Activated gamma-delta T cell treated with Interleukin-2 at 50 U/mL for 16 hours (primary cell): ENCODE results near the gene INIP.
A peak's percentile ranks its signal among the peaks of the same experiment; 100 is the strongest.
"Not testable (repeated sequence)": the region's sequence is repeated elsewhere in the genome, so short reads cannot be mapped to it uniquely, and the experiment has no call there.

ENCODE experiments used
- DNase-seq: peaks from one replicate; pipeline ENCODE4 v3.0.0-alpha.2; 2020

INIP gene

DNA sequence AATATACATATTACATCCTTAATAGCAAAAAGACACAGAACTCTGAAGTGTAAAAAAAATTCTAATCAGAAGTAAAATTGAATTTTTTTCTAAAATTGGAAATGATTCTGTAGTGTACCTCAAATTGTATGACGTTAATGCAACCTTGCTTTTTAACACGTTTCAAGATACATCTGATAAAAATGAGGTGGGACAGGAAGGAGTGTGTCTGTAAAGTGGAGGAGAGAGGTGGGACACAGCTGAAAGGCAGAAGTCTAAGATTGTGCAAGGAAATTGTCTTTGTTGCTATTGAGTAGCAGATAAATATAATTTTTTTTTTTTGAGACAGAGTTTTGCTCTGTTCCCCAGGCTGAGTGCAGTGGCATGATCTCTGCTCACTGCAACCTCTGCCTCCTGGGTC is 17.0 kb upstream of the INIP start:
- DNase-seq, result no peak

DNA sequence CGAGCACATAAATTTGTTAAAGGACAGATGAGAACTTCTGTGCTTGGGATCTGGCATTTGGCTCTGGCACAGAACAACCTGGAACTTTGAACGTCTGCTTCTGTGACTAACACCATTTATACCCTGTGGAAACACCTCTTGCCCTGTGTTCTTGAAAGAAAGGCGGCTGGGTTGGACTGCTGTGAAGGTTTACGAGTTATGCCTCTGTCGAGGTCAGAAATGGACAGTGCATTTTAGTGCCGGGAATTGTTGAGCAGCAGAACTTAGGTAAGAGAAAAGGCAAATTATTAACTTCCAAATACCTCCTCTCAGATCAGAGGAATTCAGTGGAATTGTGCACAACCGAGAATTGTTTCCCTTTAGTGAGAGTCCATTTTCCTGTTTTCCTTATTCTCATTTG is 14.1 kb upstream of the INIP start:
- DNase-seq, result no peak

DNA sequence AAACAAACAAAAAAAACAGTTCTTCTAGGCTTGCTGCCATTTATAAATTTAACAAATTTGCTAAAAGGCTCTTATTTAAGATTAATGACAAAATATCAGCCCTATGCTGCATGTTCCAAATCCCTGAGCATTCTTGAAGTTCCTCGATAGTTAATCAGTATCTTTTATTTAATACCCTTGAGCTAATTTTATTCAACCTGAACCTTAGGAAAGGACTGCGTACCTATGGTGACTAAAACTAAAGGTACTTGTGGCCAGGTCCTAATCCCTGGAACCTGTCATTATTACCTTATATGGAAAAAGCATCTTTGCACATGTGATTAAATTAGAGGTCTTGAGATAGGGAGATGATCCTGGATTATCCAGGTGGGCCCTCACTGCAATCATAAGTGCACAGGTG is 10.5 kb upstream of the INIP start:
- no peak for DNase-seq

DNA sequence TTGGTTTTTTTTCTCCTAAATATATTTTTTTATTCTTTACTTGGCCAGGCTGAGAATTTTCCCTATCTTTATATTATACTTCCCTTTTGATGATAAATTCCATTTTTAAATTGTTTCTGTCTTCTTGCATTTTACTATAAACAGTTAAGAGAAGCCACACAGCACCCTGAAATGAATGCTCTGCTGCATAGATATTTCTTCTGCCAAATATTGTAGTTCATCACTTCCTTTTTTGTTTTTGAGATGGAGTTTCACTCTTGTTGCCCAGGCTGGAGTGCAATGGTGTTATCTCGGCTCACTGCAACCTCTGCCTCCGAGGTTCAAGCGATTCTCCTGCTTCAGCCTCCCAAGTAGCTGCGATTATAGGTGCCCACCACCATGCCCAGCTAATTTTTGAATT is 8.5 kb upstream of the INIP start:
- DNase-seq, result no peak

DNA sequence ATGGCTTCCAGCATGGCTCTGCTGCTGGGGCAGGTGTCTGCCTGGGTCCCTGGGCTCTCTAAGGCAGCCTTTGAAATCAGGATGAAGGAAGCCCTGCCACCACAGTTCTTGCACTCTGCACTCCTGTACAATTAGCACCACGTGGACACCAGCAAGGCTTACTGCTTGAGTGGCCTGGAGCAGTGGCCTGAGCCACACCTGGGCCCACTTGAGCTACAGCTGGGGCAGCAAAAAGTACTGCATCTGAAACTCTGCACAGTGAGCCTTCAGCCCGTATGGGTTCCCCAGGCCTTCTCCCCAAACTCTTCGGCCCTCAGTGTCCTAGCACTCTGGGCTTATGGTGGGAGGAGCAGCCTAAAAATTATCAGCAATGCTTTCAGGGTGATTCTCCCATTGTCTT is 8.0 kb upstream of the INIP start:
- DNase-seq, result no peak

DNA sequence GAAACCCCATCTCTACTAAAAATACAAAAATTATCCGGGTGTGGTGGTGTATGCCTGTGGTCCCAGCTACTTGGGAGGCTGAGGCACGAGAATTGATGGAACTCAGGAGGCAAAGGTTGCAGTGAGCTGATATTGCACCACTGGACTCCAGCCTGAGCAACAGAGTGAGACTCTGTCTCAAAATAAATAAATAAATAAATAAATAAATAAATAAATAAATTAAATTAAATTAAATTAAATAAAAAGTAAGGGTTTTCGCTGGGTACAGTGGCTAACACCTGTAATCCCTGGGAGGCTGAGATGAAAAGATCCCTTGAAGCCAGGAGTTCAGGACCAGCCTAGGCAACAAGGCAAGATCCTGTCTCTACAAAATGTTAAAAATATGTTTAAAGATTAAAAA is 4.8 kb upstream of the INIP start:
- DNase-seq, result not testable (repeated sequence)

DNA sequence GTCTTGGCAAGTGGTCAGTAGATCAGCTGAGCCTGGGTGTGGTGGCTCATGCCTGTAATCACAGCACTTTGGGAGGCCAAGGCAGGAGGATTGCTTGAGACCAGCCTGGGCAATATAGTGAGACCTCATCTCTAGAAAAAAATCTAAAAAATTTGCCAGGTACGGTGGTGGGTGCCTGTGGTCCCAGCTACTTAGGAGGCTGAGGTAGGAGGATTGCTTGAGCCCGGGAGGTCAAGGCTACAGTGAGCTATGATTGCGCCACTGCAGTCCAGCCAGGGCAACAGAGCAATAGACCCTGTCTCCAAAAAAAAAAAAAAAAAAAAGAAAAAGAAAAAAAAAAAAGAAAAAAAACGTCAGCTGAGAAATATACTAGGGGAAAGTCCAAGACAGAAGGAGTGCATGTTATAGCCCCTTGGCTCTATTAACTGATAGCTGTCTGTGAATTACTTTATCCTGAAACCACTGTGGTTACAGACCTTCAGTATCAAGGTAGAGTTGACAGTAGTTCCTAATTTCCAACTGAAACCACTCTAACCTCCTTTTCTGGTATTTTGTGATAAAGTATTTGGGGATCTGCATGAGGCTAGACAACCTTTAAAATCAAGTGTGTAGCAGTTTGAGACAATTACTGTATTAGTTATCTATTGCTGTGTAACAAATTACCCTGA is 2.3 kb upstream of the INIP start:
- no peak for DNase-seq

DNA sequence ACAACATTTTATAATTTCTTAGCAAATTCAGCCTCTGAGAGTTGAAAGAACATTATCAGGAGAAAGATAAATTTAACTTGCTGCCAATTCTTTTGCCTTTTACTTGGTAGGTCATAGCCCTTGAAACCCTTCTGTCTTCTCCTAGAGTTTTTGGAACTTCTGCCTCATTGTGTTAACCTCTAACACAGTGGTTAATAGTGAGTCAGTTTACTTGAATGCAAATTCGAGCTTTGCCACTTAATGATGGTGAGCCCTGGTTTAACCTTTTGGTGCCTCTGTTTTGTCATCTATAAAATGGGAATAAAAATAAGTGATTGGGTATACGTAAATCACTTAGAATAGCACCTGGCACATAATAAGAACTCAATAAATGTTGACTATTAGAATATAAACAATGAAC is 1.8 kb upstream of the INIP start:
- no peak for DNase-seq

DNA sequence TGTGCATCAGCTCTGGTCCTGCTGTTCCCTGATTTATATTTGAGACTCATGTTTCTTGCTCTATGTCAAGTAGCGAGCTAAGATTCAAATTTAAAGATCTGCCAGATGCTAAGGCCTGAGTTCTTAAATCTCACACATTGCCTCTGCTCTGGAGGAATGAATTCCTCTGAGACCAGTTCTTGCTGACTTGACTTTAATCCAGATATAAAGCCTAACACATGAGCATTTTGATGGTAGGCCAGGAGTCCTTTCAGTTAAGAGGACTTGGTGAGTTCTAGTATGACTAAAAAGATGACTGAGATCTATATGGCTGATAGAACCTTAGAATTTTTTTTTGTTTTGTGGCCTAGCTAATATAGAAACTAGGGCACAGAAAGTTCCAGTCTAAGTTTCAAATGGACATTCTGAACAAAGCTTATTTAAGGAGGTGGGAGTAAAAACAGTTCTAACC is 1.3 kb upstream of the INIP start:
- no peak for DNase-seq

DNA sequence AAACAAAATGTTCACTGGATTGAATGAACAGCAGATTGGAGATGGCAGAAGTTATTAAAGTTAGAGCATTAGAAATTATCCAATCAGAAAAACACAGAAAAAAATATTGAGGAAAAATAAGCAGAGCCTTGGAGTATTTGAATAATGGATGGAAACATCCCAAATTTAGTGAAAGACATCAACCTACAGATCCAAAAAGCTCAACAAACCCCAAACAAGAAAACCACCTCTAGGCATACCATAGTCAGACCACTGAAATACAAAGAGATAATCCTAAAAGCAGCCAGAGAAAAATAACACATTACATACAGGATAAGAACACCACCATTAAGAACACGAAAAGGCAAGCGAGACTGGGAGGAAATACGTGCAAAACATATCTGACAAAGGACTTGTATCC is 5.2 kb downstream of the INIP start:
- no peak for DNase-seq

DNA sequence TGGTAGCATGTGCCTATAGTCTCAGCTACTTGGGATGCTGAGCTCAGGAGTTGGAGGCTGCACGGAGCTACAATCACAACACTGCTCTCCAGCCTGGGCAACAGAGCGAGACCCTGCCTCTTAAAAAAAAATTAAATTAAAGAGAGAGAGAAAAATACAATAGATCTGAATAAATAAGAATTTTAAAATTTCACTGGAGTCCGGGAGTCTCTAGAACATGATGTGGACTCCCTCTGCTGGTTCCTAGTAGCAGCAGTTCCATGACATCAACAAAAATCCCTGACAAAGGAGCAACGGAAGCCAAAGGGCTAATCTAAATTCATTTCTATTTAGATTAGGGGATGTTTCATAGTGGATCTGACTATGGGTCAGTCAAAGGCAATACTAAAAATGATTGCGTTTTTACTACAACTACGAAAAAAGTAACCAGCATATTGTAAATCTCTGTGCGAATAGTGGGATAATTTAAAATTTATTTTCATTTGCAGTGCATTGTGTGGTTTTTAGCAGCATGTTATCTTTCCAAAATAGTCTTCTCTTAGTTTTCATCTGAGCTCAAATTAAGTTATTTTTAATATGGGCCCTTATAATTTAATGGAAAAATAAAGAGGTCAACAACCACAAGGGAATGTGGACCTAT is 6.7 kb downstream of the INIP start:
- no peak for DNase-seq

DNA sequence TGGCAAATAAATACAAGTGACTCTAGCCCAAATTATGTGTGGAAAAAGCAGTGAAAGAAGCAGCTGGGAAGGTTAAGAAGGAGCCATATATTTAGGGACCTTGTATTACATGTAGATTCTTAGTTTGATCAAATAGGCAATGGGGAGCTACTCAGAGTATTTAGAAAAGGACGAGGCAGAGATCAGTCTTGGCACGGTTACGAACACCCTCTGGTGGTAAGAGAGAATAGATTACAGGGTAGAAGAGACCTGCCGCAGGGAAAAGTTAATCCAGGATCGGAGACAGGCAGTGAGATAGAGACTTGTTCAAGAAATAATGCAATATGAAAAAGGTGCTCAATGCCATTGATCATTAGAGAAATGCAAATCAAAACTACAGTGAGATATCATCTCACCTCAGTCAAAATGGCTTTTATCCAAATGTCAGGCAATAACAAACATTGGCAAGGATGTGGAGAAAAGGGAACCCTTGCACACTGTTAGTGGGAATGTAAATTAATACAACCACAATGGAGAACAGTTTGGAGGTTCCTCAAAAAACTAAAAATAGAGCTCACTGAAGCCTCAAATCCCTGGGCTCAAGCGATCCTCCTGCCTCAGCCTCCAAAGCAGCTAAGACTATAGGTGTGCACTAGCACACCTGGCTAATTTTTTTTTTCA is 12.0 kb downstream of the INIP start:
- no peak for DNase-seq

DNA sequence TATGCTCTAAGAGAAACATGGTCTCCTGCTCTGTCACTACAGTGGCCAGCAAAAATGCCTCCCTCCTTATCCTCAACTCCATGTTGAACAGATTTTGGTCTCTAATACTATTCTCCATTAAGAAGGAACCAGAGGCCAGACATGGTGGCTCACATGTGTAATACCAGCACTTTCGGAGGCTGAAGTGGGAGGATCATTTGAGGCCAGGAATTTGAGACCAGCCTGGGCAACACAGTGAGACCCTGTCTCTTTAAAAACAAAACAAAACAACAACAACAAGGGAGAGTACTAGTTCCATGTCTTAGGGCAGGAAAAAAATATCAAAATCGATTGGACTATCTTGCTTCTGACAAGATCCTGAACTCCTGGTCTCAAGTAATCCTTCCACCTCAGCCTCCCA is 14.6 kb downstream of the INIP start:
- no peak for DNase-seq

DNA sequence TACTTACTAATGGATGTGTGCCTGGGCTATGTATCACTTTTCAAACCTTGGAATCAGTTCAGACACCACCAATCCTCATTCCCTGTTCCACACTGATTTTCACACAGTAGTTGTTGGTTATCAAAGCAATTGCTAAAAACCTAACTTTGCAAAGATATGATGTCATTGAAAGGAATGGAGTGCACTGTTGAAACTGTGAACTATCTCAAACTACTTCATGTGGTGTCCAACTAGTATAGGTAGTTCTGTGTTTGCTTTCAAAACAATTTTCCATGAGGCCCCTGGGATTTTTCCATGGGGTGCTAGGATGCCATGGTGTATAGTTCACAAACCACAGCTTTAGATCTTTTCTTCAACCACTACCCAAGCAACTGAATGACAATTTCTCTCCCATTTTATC is 17.8 kb downstream of the INIP start:
- no peak for DNase-seq

DNA sequence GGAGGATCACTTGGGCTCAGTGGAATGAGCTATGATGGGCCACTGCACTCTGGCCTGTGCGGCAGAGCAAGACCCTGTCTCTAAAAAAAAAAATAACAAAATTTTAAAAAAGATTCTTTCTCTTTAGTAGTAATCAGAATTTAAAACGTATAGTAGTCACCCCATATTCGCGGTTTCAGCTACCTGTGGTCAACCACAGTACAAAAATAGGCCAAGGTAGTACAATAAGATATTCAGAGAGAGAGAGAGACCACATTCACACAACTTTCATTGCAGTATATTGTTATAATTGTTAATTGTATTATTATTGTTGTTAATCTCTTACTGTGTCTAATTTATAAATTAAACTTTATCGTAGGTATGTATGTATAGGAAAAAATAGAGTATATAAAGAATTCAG is 18.7 kb downstream of the INIP start:
- DNase-seq, result peak; percentile 9

DNA sequence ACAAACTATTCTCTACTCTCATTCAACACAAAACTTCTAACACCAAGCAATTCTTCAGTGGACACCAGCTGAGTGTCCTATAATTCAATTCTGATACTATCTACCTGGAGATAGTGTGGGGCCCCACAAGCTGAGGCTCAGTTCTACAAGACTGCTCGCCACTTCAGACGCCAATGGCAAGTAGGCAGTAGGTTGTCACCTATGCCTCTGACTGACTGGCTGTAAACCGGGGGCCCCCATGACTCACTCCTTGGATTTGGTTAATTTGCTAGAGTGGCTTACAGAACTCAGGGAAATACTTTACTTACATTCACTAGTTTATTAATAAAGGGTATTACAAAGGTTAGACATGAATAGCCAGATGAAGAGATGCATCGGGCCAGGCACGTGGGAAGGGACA is 21.5 kb downstream of the INIP start:
- no peak for DNase-seq

DNA sequence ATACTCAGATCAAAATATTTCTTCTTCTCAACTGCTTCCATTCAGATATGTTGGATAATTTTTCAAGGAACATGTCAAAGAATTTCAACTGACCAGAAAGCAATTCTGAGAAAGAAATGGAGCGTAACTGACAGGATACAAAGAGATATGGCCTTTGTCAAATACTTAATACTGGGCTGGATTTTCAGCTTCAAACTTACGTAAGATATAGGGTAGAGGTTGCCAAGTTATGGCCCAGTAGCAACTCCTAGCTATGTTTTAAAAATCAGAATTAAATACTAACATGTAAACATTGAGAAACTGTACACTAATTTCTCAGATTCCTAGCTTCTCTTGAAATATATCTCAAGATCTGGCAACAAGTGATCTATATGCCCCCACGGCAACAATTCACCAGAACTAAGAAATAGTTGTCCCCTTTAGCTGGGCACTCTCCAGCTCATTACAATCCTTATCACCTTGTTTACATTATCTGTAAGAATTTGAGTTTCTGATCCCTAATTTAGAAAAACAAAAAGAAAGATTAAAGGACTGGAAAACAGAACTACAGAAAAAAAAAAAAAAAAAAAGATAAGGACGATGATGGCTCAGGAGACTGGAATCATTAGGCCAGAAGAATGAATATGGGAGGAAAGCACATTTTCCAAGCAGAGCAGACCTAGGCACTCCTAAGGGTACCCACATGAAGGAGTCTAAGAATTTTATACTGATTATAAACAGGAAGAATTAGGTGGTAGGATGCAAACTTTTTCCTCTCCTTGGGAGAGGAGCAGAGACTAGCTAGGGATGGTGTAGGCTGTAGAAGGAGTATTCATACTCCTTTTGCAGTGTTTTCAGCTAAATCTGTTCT is 23.0 kb downstream of the INIP start:
- no peak for DNase-seq

DNA sequence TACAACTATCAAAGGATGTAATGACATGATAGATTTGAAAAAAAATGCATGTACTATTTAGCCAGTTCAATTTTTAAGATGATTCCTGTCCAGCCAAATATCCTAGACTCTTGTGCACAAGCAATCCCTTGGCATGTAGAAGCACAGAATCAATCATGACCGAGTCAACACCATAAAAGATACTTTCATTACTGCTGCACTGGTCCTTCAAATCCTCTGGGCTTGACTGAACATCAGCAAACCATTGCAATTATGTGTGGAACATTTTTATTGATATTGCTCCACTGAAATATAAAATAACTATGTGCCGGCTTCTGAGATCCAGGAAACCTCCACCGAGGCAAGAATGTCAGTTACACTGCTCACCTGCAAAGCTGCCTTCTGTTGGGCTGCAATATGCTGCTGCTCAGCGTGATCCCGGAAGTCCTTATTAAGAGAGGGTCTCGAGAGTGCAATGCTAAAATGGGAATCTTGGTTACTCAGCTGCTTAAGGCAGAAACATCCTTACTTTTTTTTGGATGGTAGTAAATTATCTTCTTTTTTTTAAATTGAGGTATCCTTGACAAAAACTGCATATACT is 28.7 kb downstream of the INIP start:
- DNase-seq, result no peak

DNA sequence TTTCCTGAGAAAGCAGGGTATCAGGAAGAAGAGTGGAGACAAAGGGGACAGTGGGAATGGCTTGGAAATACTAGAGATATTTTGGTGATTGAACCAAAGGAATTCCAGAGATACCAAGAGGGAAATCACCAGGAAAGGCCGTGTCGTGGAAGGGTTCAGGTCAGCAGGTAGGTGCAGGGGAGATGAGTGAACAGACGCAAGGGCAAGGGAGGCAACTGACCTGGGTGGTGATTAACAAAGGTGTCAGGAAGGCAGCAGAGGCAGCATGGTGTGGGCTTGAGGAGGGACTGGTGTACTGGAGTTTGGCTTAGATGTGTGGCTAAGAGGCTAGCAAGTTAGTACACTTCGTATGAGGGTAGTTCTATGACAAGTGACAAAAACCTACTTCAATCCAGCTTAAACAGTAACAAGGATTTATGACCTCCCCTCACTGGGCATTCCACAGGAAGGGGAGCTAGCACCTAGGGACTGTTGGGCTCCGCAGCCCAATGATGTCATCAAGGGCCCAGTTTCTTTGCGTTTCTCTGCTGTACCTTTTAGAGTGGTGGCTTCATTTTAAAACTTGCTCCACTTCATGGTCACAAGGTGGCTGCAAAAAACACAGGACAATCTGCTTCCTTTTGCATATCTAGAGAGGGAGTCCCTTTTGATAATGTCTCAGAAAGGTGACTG is 37.0 kb downstream of the INIP start:
- DNase-seq, result no peak

DNA sequence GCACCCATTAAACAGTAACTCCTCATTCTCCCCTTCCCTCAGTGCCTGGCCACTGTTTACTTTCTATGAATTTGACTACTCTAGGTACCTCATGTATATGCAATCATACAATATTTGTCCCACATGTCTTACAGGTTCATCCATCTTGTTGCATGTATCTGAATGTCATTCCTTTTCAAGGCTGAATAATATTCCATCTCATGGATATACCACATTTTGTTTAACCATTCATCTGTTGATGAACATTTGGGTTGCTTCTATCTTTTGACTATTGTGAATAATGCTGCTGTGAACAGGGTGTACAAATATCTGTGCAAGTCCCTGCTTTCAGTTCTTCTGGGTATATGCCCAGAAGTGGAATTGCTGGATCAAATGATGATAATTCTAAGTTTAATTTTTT is 40.9 kb downstream of the INIP start:
- DNase-seq, result no peak

DNA sequence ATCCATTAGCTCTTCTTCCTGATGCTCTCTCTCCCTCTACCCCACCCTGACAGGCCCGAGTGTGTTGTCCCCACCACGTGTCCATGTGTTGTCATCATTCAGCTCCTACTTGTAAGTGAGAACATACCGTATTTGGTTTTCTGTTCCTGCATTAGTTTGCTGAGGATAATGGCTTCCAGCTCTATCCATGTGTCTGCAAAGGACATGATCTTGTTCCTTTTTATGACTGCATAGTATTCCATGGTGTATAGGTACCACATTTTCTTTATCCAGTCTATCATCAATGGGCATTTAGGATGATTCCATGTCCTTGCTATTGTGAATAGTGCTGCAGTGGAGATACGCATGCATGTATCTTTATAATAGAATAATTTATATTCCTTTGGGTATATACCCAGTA is 44.7 kb downstream of the INIP start:
- not testable (repeated sequence) for DNase-seq

DNA sequence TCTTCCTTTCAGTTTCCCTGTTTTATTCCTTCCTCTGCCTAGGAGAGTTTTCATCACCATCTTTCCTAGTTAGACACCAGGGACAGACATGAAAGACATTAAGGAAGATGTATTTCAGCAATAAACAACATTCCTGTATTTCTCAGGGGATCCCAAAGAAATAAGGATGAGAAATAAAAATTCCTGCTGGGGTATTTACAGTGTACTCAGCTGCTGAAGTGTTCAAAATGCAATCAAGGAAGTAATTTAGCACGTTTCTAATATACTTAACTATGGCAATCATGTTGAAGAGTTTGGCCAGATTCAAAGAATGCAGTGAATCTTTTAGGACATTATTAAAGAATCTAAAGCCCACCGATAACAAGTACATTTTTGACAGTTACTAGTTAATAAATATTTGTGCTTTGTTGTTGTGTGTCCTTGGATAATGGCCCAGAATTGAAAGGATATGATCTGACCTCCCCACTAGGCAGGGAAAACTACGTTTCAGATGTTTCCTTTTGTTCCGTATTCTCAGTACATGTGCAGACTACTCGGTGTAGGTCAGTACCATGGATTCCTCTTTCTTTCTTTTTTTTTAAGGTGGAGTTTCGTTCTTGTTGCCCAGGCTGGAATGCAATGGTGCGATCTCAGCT is 46.8 kb downstream of the INIP start:
- no peak for DNase-seq
